Right lobe of liver (tissue), 6 donors: ENCODE data around the gene MVB12A. TPM values are rescaled to one million over a fixed set of nuclear protein-coding genes. Genes with fewer than 3 reads are reported as not detected.

Experiments used
- ATAC-seq, 4 donors: fragments of 200-7000 bp; cut with Tn5 transposase; one replicate each; pipeline ENCODE4 v1.9.1; 2020; ENCODE audit warnings: mild to moderate bottlenecking in 4 of 4, moderate library complexity in 4 of 4
- DNase-seq, 3 donors: peaks; one replicate each; pipeline ENCODE4 v3.0.0-alpha.2; 2020
- H3K27ac ChIP-seq, 3 donors: fragments of 200-600 bp; one replicate each; pipeline ENCODE4 v1.8.0; 2022
- H3K27me3 ChIP-seq, 2 donors: fragments of 200-600 bp; one replicate each; pipeline ENCODE4 v1.8.0; 2022
- H3K36me3 ChIP-seq, 4 donors: fragments of 200-600 bp; sonication (generic) in 1 of 4; one replicate each; pipeline versions ENCODE4 v1.5.1 to v1.8.0; 2017 to 2022; ENCODE audit warnings: control low read depth in 1 of 4
- H3K4me1 ChIP-seq, 4 donors: fragments of 200-600 bp; sonication (generic) in 1 of 4; one replicate each; pipeline versions ENCODE4 v1.5.1 to v1.8.0; 2017 to 2022; ENCODE audit warnings: control low read depth in 1 of 4
- H3K4me3 ChIP-seq, 3 donors: fragments of 200-600 bp; one replicate each; pipeline ENCODE4 v1.8.0; 2022
- H3K9me3 ChIP-seq, 4 donors: fragments of 200-600 bp; sonication (generic) in 1 of 4; one replicate each; pipeline versions ENCODE4 v1.5.1 to v1.8.0; 2017 to 2022; ENCODE audit warnings: control low read depth in 1 of 4
- POLR2A ChIP-seq: fragments of 450-650 bp; IDR thresholded peaks from one replicate; pipeline ENCODE4 v1.6.1; 2017; ENCODE audit warnings: antibody characterized with exemption, mild to moderate bottlenecking
- WGBS: methylation state at CpG from one replicate; pipeline ENCODE4 v1.1.6; 2018; ENCODE audit warnings: low coverage, low lambda C conversion rate; ENCODE audit not compliant: insufficient coverage; ENCODE audit errors: missing lambda C conversion rate; 5-methylcytosine and 5-hydroxymethylcytosine counted together
- intact Hi-C, 2 donors: fragments of 100-400 bp; cut with DNase I; formaldehyde crosslinking; loops; one replicate each; pipeline versions ENCODE4 v1.11.2 to v1.14.1; 2022
- total RNA-seq, 6 experiments: library from RNA; depleted of rRNA in 2 of 6; stranded (reverse); fragments of >200 nt in 2 of 6; fragmentation: NEBNext Ultra II Directional in 3 of 6; extraction: Animal tissue kit (Norgen Biotek cat#: 25700) in 3 of 6; gene quantifications; one replicate each; pipeline versions ENCODE4 v1.1.0 to v1.2.4, GENCODE V29; 2016 to 2023
- TF ChIP-seq, protein P1 (sequence below), 4 donors: fragments of 200-600 bp in 3 of 4; fragments of 450-650 bp in 1 of 4; IDR thresholded peaks; one replicate each; pipeline versions ENCODE4 v1.5.1 to v1.8.0; 2016 to 2022; ENCODE audit warnings: antibody characterized with exemption in 4 of 4, mild to moderate bottlenecking in 2 of 4
- donor health status: DM: no; HTN: yes; CAD: no.
- donor health status: DM: no; HTN: no; CAD: no.
- donor health status: DM: no; HTN: no; CAD: no.
- donor health status: DM: no; HTN: yes; CAD: no.
- donor health status: DM: no; HTN: yes; CAD: no.

MVB12A gene
- total RNA-seq, 6 experiments from 2014 or later, result 13.5 to 38.0 (median 15.8) TPM

DNA sequence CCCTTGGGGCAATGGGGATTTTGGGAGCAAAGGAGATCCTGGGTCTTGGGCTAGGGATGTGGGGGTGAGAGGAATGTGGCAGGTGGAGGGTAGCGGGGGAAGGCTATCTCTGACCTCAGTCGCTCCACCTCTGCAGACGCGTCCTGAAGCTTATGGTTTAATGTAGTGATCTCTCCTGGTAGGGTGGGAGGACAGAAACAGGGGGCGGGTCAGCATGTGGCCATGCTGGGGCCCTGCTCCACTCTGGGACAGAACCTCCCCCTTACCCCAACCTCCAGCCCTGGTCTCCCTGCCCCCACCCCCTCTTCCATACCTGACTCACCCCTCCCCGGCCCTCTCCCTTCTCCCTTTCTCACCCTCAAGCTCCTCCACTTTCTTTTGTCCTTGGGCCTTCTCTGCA lies 15.8 kb upstream of the MVB12A start:
- WGBS, result 74% methylated on average over 3 of the region's 6 CpGs
- Histone ChIP-seq H3K9me3 (no peaks in the 10 kb centered on the region), H3K36me3 (peaks cover 0 to 6% (median 2%) of the 10 kb centered on the region in 4 donors), H3K27me3 (no peaks in the 10 kb centered on the region), H3K4me3 (peak overlapping the region; percentile 51 to 62 (median 54)), H3K27ac (peak overlapping the region in 2 of 3 donors; percentile 71 to 95), H3K4me1 (peaks cover 0 to 8% (median 0%) of the 10 kb centered on the region in 4 donors)
- intact Hi-C loops, result no loop called here
- ATAC-seq (no peak), DNase-seq (no peak)
- no peak for TF ChIP-seq POLR2A
- TF ChIP-seq, protein P1, sequence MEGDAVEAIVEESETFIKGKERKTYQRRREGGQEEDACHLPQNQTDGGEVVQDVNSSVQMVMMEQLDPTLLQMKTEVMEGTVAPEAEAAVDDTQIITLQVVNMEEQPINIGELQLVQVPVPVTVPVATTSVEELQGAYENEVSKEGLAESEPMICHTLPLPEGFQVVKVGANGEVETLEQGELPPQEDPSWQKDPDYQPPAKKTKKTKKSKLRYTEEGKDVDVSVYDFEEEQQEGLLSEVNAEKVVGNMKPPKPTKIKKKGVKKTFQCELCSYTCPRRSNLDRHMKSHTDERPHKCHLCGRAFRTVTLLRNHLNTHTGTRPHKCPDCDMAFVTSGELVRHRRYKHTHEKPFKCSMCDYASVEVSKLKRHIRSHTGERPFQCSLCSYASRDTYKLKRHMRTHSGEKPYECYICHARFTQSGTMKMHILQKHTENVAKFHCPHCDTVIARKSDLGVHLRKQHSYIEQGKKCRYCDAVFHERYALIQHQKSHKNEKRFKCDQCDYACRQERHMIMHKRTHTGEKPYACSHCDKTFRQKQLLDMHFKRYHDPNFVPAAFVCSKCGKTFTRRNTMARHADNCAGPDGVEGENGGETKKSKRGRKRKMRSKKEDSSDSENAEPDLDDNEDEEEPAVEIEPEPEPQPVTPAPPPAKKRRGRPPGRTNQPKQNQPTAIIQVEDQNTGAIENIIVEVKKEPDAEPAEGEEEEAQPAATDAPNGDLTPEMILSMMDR (IDR thresholded peaks at IDR 0.05), result no peak

DNA sequence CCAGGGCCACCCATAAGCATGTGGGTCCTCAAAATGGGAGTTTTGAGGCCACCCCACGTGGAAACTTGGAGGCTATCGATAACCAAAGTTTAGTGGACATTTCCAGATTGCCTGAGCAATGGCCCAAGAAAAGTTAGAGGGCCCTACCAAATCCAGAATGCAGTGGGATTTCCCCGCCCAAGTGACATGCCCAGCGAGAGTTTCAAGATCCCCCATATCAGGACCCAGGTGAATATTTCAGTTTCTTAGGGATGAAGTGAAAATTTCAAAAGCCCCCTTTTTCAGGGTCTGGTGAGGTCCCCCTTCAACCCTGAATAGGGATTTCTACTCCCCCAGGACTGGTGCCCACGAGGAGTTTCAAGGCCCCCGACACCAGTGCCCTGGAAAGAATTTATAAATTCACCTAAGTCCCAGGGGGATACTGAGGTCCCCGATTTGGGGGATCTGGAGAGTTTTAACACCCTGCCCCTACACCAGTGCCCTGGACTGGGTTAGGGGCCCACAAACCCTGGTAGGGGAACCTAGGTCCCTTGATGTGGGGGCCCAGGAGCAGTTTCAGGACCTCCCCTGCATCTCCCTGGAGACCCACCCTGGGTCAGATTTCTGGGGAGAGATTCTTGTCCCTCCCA lies 15.1 kb upstream of the MVB12A start:
- Histone ChIP-seq H3K27me3 (no peaks in the 10 kb centered on the region), H3K9me3 (no peaks in the 10 kb centered on the region), H3K4me3 (peak overlapping the region; percentile 51 to 62 (median 54)), H3K27ac (peak overlapping the region; percentile 71 to 95 (median 92)), H3K4me1 (peaks cover 0 to 9% (median 0%) of the 10 kb centered on the region in 4 donors), H3K36me3 (peaks cover 0 to 6% (median 1%) of the 10 kb centered on the region in 4 donors)
- WGBS, result 13% methylated on average over 7 of the region's 7 CpGs
- ATAC-seq, result no peak
- intact Hi-C loops, result no loop called here
- no peak for DNase-seq
- TF ChIP-seq, protein P1 (IDR thresholded peaks at IDR 0.05), result no peak
- TF ChIP-seq POLR2A, result no peak

DNA sequence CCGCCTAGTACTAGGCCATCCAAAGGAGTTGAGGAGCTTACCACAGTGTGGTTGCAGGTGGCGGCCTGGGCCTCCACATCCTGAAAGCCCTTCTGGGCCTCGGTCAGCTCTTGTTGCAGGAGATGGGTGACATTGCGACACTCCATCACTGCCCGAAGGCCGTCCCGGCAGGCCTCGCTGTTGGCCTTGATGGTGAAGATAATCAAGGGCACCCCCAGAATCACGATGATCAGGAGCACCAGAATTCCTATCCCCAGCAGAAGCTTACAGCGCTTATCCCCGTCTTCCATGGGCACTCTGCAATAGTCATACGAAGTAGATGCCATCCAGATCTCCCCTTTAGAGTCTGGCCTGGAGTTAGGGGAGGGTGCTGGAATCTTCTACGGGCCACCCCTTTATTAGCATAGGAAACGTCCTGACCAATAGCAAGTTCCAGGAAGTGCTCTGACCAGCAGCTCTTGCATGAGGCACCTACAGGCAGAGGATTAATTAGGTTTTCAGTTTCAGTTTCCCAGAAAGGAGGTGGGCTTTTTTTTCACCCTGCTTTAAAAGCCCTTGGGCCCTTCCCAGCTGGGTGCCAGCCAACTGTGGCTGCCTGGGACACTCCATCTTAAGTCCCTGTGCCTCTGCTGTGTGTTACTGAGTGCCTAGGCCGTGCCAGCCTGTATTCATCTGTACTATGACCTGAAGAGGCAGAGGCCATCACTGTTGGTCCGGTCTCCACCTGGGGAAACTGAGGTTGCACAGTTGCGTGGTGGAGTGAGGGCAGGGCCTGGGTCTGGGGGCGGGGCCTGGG lies 14.4 kb upstream of the MVB12A start, which contains the start of gene BST2:
Gene BST2 (minus strand): TSS at position 381 of the 796 bp plus-strand sequence. CDS start 55 bp downstream, at position 326.
- no peaks in the 10 kb centered on the region for H3K27me3 ChIP-seq
- peak within 1 kb of the TSS; percentile 51 to 62 (median 54) for H3K4me3 ChIP-seq
- ATAC-seq (peak; percentile 87 to 94 (median 93)), DNase-seq (peak; percentile 68 to 83 (median 77))
- no peaks in the 10 kb centered on the region for H3K9me3 ChIP-seq
- peaks cover 0 to 9% (median 0%) of the 10 kb centered on the region in 4 donors for H3K4me1 ChIP-seq
- H3K27ac ChIP-seq, result peak within 1 kb of the TSS; percentile 71 to 95 (median 92)
- intact Hi-C loops, result no loop called here
- peaks cover 0 to 4% (median 0%) of the 10 kb centered on the region in 4 donors for H3K36me3 ChIP-seq
- TF ChIP-seq POLR2A, result peak; percentile 62
- TF ChIP-seq, protein P1 (IDR thresholded peaks at IDR 0.05), result no peak
- 0% methylated on average over 5 of the region's 18 CpGs for WGBS

DNA sequence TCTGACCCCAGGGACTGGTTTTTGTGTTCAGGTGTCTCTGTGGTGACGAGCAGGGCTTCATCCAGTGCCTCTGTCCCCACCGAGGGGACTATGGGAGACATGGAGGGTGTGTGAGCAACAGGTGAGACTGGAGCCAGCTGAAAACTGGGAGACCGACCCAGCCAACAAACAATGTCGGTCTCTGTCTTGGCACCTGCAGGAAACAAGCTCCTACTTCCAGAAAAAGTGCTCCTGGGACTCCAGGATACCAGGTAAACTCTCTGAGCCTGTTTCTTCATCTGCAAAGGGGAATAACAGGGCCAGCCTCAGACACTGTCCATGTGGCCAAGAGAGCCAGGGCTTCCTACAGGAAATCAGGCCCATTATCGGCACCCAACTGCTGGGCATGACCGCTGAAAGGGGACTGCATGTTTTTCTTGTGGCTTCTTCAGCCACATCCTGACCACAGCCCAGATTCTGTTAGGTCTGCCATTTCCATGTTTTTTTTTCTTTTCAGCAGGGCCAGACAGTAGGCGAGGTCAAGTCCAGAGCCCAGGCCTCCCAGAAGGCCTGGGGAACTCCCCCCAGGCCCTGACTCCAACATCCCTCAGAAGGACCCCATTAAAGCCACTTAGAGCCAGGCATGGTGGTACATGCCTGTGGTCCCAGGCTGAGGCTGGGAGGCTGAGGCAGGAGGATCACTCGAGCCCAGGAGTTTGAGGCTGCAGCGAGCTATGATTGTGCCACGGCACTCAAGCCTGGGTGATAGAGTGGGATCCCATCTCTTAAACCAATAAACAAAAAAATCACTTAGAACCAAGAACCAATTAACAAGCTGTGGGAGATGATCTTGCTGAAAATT lies 13.6 kb upstream of the MVB12A start:
- no peaks in the 10 kb centered on the region for H3K9me3 ChIP-seq
- TF ChIP-seq POLR2A, result no peak
- peaks cover 0 to 4% (median 0%) of the 10 kb centered on the region in 4 donors for H3K36me3 ChIP-seq
- peaks cover 0 to 9% (median 0%) of the 10 kb centered on the region in 4 donors for H3K4me1 ChIP-seq
- ATAC-seq, result peak; percentile 1 to 8 (median 5)
- no peak for DNase-seq
- peak overlapping the region; percentile 36 to 62 (median 51) for H3K4me3 ChIP-seq
- WGBS, result 16% methylated on average over 8 of the region's 10 CpGs
- no peaks in the 10 kb centered on the region for H3K27me3 ChIP-seq
- H3K27ac ChIP-seq, result peak overlapping the region; percentile 71 to 95 (median 92)
- intact Hi-C loops, result no loop called here
